Activated CD8-positive, alpha-beta memory T cell treated with anti-CD3 and anti-CD28 coated beads, Interleukin-2, amount 50 U/mL, for 1 hour (primary cell): ENCODE data around the gene KCND2.

Experiments used
- DNase-seq: peaks from one replicate; pipeline ENCODE4 v3.0.0-alpha.2; 2020; ENCODE audit errors: extremely low read depth

Gene KCND2

GRCh38 chr7:120311028-120311788 lies 38.2 kb downstream of the KCND2 start:
- no peak for DNase-seq

- no peak for DNase-seq
These were observed 47.4 kb downstream of the KCND2 start for GRCh38 chr7:120320218-120320961.

DNA sequence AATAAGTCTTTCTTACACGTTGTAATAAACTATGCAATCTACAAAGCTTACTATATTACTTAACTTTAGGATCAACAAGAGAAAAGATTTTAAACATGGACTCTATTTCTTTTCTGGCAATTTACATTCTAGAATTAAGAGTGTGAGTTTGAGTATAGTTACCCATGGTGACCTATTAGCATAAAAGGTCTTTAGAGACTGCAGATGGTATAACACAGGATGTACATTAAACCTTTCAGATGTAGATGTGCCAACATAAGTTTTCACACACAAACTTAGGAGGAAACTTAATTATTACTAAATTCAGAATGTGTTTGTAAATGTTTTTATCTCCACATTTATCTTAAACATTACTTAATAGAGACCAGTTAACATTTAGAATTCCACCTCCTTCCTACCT lies 54.1 kb downstream of the KCND2 start:
- DNase-seq: no peak

GRCh38 chr7:120332433-120332832 lies 59.5 kb downstream of the KCND2 start:
- no peak for DNase-seq

GRCh38 chr7:120334475-120334874 lies 61.5 kb downstream of the KCND2 start:
- no peak for DNase-seq

- DNase-seq: no peak
These were observed 64.4 kb downstream of the KCND2 start for GRCh38 chr7:120337308-120337907.

GRCh38 chr7:120344276-120344675 lies 71.3 kb downstream of the KCND2 start:
- DNase-seq: no peak

DNA sequence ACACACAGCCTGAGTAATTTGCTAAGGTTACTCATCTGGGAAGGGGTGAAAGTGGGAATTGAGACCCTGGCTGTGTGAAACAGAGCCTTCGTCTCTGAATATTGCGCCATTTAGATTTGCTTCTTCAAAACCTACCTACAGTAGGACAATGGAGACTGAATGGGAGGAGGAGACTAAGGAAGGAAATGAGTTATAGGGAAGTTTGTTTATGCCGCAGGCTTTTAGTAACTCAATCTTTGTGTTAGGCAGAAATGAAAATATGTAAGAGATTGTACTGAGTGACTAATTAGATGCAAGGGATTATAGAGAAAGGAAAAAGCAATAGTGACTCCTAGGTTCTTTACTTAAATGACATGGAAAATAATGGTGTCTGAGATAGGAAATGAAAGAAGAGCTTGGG lies 80.2 kb downstream of the KCND2 start:
- no peak for DNase-seq

GRCh38 chr7:120360918-120361317 lies 87.9 kb downstream of the KCND2 start:
- no peak for DNase-seq

DNA sequence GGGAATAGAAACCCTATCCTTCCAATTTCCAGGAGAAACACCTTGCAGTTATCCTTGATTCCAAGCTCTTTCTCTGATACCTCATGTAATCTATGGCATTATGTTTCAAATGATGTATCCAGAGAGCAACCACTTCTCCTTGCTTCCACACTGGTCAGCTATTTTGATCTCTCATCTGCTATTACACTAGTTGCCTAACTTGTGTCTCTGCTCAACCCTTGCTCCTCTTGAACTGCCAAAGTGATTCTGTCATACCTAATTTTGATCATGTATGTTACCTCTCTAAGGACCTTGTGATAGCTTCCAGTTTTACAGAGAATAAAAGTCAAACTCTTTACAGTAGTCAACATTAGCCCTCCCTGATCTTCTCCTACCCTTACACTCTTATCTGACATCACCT lies 90.4 kb downstream of the KCND2 start:
- no peak for DNase-seq

DNA sequence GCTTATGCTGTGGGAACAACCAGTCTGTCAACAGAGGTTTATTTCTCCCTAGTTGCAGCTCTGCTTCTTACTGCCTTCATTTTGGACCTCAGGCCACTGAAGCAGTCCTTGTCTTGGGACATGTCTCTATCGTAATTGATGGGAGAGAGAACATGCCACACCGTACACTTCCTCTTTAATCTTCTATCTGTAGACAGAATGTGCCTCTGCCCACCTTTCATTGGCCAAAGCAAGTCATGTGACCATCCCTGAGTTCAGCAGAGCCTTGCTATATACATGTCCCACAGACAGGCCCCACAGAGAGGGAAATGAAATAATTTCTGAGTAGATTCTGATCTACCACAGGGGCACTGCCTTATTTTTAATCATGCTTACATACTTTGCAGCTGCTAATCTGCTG lies 98.0 kb downstream of the KCND2 start:
- no peak for DNase-seq

DNA sequence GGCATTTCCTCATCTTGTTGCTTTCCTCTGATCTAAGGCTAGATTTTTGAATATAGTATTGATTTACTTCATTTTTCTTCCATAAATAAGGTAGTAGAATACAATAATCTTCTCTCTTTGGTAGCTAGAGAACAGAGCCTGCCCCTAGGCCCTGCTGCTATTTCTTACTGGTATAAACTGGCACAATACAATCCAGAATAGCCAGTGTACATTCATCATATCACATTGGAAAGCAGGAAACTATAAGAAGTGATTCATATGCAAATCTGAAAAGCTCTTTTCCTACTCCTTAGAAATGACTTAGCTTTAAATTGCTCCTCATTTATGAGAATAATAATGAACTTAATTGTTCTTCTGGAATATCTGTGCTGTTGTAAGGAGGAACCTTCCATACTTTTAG lies 100.2 kb downstream of the KCND2 start:
- no peak for DNase-seq

DNA sequence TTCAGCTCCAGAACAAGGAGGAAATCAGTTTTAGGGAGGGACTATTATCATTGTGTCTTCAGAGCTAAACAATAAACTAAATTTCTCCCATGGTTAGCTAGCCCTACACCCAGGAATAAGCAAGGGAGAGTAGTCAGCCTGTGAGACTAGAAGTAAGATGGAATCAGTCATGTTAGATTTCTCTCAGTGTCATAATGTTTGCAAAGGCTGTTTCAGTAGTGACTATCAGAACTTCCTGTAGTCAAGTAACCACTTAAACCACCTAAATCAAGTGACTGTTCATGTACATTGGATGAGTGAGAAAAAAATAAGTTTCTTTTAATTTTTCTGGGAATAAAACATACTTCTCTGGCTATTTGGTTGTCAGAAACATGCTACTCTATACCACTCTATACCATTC lies 121.6 kb downstream of the KCND2 start:
- no peak for DNase-seq

- DNase-seq: no peak
These were observed 122.6 kb downstream of the KCND2 start for GRCh38 chr7:120395526-120396019.

DNA sequence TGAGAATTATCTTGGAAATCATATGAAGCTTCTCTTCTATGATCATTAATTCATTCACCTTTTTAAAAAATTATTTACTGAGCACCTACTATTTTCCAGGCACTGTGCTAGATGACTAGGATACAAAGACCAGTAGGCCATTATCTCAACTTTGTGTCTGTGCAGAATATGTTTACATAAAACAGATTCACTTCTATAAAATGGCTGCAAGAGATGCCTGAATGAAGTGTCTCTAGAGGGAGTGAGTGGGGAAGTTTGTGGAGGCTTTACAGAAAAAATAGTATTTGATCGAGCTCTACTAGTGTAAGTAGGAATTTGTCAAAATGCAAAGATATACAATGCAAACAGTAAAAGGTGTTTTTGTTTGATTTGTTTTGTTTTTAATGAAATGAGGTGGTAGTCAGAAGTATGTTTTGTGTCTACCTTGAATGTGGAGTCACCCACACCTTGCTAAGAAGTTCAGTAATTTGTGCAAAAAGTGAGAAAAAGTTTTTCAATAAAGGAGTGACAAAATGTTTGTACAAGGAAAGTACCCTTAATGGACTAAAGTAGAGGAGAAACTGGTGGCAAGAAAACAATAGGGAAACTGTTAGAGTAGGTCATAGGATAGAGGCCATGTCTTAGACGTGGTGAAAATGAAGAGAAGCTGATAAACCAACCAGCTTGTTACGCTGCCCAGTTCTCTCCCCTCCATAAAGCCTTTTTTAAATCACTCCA lies 125.5 kb downstream of the KCND2 start:
- DNase-seq: no peak

DNA sequence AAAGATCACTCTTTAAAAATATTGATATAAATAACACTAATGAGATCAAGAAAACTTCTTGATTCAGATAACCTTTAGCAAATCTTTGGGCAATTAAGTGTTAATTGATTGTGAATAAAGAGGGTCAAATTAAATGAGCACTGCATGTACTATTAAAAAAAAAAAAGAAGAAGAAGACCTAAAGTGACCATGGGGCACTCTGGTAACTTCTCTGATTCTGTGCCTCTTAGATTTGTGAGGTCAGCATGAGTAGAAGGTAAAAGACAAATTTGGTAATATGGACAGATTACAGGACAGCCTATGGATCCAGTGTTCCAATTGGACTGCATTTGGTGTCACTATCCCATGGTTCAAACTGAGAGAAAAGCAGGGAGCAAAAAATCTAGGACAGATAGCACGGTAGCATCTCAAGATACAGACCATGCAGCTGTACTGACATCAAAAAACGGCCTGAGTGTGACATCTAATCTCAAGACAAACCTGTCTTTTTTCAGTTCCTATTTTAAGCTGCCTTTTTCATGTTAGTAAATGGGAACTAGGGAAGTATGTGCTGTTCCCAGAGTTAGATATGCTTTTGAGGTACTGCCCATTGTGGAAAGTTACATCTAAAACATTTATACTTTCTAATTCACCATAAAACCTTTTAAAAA lies 128.0 kb downstream of the KCND2 start:
- no peak for DNase-seq

- no peak for DNase-seq
These were observed 129.2 kb downstream of the KCND2 start for GRCh38 chr7:120402079-120402767.

DNA sequence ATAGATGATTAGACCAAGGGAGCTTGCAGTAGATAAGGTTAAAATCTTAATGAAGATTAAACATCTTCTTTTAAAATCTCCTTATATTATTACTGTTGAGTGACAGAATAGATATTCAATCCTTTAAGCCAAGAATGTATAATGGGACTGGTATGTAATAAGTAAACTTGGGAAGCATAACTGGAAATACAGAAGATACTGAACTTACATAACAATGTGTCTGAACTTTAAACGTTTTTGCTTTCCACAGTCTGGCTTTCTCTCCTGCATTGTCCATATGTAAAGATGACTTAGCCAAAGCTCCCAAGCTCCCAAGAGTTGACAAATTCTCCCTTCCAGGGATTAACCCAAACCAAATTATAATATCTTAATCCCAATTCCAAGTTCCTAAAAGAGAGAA lies 129.8 kb downstream of the KCND2 start:
- DNase-seq: no peak

GRCh38 chr7:120404042-120404441 lies 131.1 kb downstream of the KCND2 start:
- no peak for DNase-seq

DNA sequence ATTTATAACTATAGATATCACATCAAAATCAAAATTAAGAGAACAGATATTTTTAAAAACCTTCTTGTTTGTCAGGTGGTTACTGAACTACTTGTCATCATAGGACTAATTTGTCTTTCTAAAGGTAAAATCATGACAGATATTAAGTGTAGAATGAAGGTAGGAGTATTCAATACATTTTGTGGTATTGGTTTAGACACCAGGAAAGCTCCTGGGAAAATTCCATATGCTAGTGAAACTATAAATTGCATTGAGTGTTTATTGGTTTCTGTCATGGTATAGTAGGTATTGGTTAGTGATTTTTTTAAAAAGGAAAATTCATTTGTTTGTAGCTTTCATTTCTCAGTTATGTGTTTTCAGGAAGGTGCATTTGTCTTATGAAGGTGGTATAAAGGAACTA lies 132.7 kb downstream of the KCND2 start:
- DNase-seq: no peak

DNA sequence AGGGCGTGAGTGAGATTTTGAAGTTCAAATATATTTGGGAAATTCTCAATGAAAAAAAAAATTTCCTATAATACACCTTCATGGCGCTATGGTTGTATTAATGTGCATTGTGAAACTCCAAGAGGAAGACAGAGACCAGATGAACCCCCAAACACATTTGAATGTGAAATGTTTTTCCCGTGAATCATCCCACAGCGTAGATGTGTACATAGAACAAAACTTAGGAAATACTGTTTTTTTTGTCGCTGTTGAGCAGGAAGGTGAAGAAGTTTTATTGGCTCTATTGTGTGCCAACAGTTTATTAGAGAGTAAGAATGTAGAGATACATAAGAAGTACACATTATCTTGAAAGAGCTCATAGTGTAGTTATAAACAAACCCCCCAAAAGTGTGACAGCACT lies 134.0 kb downstream of the KCND2 start:
- DNase-seq: no peak
